Jurkat, Clone E6-1 (cell line): Measurements from ENCODE around the gene PGBD1.

ENCODE experiments used
- DNase-seq: peaks from one replicate; pipeline ENCODE4 v3.0.0-alpha.2; 2011; ENCODE audit warnings: low read depth, low spot score
- H3K4me3 ChIP-seq: 2 replicates; pipeline ENCODE4 v1.5.1; 2011; ENCODE audit warnings: mild to moderate bottlenecking, low read length, control low read depth, moderate library complexity

The PGBD1 gene

DNA sequence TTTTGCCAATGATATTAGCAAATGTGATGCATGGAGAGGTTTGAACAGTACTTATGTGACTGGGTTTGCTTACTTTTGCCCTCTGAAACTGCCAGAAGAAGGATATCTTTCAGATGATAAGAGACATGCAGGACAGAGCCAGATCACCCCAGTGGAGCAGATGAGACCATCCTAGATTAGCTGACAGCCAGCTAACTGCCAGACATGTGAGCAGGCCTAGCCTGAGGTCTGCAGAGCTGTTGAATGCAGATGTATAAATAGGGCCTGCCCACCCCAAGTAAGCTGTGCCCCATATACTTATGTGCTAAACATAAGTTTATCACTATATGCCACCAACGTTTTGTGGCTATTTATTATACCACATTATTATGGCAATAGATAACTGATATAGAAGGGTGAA is 48.7 kb downstream of the PGBD1 start:
- no peak for DNase-seq
- H3K4me3 ChIP-seq, result no peak overlapping the region

DNA sequence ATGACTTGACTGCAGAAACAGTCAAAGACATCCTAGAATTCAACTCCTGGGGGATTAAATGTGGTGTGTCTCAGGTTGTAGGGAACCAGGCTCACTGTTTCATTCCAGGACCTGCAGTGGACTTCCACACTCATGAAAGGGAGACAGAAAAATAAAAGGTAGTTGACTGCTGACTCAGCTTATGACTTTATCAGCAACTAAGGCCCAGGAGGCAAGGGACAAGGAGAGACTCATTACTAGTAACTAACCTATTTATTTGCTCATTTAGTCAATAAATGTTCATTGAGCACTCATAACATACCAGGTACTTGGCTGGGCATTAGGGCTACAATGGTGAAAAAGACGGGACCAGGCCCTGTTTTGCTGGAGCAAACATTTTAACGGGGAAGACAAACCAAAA is 51.7 kb downstream of the PGBD1 start:
- no peak for DNase-seq
- no peak overlapping the region for H3K4me3 ChIP-seq

DNA sequence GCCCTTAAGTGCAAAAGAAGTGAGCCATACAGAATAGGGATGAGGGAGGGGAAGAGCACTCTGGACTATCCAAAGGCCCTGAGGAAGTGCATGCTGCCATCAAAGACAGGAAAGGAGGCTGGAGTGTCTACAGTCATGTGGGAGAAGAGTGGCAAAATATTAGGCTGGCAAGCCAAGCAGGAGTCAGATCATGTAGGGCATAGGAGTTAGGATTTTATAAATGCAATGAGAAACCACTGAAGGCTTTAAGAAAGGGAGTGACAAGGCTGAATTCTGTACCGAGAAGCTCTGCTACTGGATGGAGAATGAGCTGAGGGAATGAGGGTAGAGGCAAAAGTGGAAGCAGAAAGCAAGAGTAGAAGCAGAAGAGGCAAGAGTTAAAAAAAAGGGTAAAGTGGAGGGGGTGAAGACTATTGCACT is 52.2 kb downstream of the PGBD1 start:
- no peak for DNase-seq
- H3K4me3 ChIP-seq, result no peak overlapping the region

DNA sequence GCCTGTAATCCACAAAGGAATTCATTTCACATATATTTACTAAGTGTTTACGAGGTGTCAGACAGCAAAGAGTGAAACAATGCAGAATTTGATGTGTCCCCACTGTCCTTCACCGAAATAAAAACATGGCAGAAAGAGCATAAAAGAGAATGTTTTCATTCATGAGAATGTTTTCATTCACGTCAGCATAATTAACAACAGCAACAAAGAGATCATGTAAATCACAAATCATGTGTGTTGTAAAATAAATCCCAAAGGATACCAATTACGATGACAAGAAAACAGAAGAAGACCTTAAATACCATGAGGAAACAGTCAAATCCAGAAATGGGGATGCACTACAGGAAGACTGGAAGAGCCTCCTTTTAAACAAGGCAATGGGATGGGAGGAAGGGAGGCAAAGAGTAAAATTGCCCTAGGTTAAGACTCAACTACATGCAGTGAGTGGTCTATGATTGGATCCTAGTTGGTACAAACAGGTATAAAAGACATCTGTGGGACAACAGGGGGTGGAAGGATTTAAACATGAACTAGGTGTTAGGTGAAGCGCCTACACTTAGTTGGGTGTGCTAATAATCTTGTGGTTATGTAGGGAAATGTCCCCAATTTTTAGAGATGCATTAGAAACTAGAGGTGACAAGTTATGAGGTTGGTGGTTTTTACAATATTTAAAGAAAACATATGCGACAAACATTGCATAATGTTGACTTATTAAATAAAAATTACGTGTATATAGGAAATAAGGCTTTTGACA is 53.1 kb downstream of the PGBD1 start:
- no peak for DNase-seq
- H3K4me3 ChIP-seq, result no peak overlapping the region

DNA sequence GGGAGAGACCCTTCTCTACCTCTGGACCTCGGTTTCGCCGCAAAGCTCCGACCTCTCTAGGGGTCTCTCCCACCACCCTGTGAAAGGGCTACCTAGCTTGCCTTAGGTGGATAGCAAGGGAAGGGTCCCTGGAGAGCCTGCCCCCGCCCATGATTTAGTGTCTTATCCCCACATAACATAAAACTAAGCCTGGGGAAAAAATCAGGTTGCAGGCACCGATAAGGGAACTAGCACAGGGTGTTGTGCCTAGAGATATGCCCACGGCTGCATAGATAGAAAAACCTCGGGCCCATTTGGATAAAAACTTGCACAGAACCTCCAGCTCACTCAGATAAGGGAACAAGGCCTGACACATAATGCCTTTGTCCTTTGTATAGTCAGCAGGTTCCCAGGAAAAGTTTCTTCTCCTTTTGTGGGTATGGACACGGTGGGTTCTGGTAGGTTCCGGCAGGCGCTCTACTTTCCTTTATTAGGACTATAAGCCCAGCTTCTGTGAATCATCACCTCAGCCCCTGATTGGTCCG is 53.7 kb downstream of the PGBD1 start:
- DNase-seq, result no peak
- H3K4me3 ChIP-seq, result peak overlapping the region; percentile 81

DNA sequence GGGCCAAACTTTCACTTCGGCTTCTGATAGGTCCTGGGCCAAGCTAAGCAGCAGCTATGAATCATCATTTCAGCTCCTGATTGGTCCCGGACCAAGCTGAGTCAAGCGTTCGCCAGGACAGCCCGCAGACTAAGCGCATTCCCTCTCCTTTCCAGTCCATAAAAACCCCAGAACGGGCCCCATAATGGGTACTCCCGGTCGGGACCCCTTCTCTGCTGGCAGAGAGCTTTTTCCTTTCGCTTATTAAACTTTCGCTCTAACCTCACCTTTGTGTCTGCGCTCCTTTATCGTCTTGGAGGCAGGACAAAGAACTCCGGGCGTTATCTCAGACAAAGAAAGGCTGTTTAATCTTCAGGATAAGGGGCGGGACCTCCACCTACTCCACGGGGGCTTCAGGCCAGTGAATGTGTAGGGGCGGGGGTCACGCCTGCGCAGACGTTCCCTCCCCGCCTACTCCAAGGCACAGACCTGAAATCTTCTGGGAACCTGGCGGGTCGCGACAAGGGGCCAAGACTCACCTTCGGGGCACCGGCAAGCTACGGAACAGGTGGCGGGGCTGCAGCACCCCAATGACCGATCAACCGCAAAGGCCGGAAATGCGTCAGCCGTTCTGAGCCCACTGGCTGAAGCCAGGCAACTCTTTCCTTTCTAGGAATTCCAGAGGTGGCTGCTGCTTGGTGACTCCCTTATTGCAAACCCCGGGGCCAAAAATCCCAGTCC is 54.4 kb downstream of the PGBD1 start, which contains the start of gene ZSCAN31:
Gene ZSCAN31, minus strand, starts transcription at position 585 of the 720 bp plus-strand sequence. CDS start 6,465 bp downstream, outside the sequence.
- DNase-seq, result peak; percentile 91

DNA sequence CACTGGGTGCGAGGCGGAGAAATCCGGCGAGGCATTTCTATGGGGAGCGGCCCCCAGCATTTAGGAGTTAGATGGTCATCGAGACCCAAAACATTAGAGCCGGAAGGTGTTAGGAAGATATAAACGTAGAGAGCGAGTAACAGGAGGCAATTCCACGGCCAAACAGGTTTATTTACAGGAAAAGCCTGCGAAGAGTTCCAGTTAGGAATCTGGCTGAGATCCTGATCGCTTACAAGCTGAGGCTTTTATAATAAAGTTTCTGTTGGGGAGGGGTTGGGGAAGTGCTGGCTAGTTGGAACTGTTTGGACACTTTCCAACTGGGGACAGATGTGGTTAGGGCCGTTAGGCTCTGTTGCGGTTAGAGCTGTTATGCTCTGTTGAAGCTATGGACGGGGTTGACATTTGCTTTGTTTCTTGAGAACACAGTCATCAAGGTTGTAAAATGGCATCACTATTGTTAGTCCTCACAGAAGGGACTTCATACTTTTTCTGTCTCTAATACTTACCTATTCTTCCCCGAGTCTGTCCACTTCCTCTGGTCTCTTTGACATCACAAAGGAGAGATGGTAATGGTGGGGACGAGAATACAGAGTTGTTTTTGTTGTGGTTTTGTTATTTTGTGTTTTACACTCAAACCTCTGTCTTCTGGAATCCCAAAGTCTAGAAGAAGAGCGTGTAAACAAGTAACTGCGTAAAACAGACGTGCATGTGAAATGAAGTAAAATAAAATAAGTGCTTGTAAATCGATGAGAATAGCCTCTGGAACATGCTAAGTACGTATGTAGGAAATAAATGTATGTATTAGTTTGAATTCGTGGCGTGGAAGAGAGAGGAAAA is 55.1 kb downstream of the PGBD1 start:
- H3K4me3 ChIP-seq, result peak overlapping the region; percentile 81
- DNase-seq, result peak; percentile 75

More for the DNA sequence above, 54.4 kb downstream of the PGBD1 start, which contains the start of gene ZSCAN31:
- H3K4me3 ChIP-seq, result peak within 1 kb of the TSS; percentile 81

DNA sequence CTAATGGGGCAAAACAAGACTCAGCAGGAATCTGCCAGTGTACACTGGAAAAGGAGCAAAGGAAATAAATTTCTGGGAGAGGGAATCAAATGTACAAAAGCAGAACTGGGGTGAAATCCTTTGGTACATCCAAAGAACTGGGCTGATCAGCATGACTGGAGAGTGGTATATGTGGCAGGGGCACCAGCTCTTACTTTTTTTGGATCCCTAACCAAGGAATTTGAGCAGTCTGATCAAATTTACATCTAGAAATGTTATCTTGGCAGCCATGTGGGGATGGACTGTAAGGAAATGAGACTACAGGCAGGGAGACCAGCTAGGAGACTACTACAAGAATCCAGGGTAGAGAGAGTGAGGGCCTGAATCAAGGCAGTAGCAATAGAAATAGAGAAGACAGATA is 55.7 kb downstream of the PGBD1 start:
- peak overlapping the region; percentile 81; the same call in 1 of the 2 replicates for H3K4me3 ChIP-seq

DNA sequence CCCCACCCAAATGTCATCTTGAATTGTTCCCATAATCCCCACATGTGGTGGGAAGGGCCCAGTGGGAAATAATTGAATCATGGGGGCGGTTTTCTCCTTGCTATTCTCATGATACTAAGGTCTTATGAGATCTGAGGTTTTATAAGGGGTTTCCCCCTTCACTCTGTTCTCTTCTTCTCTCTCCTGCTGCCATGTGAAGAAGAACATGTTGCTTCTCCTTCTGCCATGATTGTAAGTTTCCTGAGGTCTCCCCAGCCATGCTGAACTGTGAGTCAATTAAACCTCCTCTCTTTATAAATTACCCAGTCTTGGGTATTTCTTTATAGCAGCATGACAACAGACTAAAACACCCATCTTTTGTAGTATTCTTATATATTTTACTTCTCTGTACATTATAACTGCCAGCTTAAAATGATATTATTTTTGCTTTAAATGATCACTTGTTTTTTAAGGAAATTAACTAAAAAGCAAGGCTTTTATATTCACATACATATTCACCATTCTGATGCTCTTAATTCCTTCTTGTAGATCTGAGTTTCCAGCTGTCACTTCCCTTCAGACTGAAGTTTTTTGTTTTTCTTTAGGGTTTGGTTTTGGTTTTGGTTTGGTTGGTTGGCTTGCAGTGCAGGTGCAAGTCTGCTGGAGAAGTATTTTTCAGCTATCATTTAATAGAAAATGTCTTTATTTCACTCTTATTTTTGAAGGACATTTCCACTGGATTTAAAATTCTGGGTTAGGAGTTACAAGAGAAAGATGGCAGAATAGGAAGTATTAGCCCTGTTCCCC is 59.1 kb downstream of the PGBD1 start:
- no peak for DNase-seq
- H3K4me3 ChIP-seq, result no peak overlapping the region

More for the DNA sequence above, 55.7 kb downstream of the PGBD1 start:
- no peak for DNase-seq

DNA sequence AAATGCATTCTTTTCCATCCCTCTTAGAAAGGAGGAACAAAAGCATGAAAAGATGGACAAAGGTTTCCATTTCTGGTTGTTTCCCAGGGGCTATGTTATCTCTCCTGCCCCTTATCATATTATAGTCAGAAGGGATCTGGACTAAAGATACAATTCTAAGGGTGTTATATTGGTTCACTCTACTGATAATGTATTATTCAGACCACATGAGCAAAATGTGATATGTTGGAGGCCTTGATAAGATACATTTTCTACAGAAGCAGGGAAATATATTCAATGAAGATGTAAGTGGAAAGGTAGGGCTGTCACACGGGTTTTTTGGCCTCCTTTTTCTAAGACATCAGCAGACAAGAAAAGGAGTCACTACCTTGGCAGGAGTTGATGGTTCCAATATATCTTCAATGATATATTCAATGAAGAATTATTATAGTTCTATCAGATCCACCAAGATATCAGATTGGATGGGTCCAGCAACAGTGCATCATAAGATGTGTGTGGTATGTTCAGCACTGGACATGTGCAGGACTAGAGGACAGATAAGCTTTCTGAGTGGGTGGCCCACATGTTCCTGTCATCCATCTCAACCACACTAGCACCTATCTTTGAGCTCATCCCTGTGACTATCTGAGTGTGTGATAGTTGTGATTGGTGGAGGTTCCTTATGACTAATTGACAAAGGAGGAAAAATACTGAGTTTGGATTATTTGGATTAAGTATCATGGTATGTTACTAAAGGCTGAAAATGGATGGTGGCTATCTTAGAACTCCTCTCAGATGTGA is 62.7 kb downstream of the PGBD1 start:
- no peak for DNase-seq
- H3K4me3 ChIP-seq, result no peak overlapping the region

DNA sequence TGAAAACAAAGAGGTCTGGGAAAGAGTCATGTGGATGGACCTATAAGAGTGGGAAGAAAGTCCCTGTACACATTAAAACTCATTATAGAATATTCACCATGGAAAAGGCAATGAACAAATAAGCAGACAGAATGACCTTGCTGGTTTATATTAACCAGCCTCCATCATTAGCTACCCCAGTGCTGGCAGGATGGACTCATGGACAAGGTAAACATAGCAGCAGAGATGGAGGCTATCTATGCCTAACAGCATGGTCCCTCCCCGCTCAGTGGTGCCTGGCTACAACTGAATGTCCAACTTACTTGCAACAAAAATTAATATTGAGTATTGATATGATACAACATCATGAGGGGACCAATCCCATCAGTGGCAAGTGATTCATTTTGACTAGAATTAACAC is 63.8 kb downstream of the PGBD1 start:
- no peak overlapping the region for H3K4me3 ChIP-seq
- no peak for DNase-seq

DNA sequence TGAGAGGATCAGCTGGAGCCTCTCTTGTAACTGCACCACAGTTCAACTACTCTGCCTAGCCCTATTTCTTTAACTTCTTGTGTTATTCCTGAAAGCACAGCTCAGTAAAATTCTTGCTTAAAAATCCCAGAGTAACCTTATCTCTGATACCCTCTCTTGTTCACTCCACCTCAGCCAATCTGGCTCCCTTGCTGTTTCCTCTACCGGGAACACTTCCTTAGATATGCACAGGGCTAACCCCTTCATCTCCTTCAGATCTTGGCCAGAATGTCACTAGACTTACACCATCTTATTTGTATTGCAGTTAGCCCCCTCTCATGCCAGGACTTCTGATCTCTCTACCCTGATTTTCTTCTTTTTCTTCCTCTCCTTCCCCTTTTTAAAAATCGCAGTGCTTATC is 65.7 kb downstream of the PGBD1 start:
- DNase-seq, result no peak
- H3K4me3 ChIP-seq, result no peak overlapping the region

DNA sequence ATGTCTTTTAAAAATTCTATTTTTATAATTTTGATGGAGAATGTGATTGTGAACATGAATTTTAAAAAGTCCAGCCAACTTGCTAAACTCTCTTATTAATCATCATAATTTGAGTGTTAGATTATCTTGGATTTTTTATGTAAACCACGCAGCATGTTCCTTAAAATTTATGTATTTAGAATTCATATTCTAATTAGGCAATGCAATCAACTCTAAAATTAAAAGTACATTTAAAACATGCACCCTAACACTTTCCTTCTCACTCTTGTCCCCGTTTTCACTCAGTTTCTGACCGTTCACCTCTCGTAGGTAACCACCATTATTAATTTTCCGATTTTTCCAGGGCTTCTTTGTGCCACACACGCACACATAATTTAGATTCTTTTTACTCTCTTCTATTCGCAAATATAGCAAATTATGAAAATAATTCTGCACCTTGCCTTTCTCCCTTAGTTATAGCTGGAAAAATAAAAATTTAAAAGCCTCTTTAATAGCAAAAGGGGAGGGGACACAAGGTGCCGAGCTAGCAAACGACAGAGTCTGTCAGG is 68.0 kb downstream of the PGBD1 start:
- DNase-seq, result no peak
- peak overlapping the region; percentile 88 for H3K4me3 ChIP-seq

DNA sequence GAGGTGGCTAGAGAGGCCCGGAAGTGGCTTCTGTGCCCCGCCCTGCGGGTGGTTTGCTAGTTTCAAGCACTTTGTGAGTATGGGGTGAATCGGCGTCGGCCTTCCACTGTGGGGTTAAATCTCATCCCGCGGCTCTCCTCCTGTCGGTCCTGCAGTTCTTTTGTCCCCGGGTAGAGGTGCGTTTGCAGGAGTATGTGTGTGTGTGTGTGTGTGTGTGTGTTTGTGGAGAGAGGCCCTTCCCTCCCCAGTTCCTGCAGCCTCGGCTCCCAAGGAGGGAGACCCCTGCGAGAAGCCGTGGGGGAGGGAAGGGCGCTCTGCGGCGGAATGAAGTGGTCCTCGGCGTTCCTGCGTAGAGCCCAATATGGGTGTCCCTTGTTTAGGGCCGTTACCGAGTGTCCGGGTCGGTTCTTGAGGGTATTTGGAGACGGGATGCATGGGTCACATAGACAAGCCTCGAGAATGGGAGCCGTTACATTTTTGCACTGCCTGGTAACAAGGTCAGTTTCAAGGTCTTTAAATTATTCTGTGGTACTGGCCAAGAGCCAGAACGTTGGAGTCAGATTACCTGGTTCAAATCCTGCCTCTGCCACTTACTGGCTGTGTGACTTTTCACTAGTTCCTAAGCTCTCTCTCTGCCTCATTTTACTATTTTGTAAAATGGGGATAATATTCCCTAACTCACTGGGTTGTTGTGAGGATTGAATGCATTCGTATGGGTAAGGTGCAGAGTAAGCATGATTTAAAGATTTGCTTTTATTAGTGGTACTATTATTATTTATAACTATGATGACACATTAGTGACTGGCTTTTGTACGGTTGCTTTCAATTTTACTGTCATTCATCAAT is 68.7 kb downstream of the PGBD1 start, which contains the start of gene ZKSCAN3:
Gene ZKSCAN3, plus strand, starts transcription at position 56 of the 846 bp plus-strand sequence. CDS start 9,640 bp downstream, outside the sequence.
- peak within 1 kb of the TSS; percentile 88 for H3K4me3 ChIP-seq

DNA sequence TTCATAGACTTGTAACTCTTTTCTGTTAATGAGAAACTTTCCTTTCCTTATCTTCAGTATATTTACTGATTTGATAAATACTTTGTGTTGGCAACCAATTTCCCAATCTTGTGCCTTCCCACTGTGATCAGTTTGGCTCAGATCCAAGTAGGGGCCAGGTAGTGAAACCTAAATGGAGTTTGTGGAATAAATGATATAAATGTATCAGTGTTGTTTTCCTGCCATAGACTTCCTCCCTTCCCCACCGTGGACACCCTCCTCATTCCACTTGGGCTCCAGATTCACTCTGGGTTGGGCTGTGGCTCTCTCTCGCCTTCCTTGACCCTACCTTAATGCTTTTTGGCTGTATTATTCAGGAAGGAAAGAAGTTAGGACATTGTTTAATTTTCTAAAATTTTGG is 69.7 kb downstream of the PGBD1 start:
- H3K4me3 ChIP-seq, result no peak overlapping the region; the same call in 1 of the 2 replicates
- DNase-seq, result no peak

More for the DNA sequence above, 68.7 kb downstream of the PGBD1 start, which contains the start of gene ZKSCAN3:
- DNase-seq, result peak; percentile 85

DNA sequence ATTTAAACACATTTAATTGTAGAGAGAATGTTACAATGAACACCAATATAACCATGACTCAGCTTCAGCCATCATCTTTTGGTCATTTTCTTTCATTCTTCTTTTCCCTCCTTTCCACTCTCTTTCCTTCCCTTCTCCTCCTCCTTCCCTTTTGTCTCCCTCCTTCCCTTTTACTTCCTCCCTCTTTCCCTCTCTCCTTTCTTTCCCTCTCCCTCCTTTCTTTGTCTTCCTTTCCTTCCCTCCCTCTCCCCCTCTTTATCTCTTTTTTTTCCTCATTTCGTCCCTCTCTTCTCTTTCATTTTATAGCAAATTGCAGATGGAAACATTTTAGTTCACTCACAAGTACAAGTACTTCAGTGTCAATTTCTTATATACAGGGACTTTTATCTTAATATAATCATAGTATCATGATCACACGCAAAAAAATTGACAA is 70.1 kb downstream of the PGBD1 start:
- no peak for DNase-seq
- no peak overlapping the region for H3K4me3 ChIP-seq
